Activated T-cell treated with anti-CD3 and anti-CD28 coated beads for 4 hours (primary cell): Measurements from ENCODE around the gene C5orf63.
"Not testable (repeated sequence)": the region's sequence is repeated elsewhere in the genome, so short reads cannot be mapped to it uniquely, and the experiment has no call there.

Source experiments
- DNase-seq: peaks from one replicate; pipeline ENCODE4 v3.0.0-alpha.2; 2020

C5orf63 gene

GRCh38 chr5:127030259-127031146 is 42.8 kb downstream of the C5orf63 start, which contains the start of gene MARCHF3:
Gene MARCHF3 (minus strand): TSS chr5:127030558. CDS start chr5:126918171, 112,387 bp downstream.
- DNase-seq, result peak; percentile 88

GRCh38 chr5:127029581-127030258 is 43.6 kb downstream of the C5orf63 start:
- no peak for DNase-seq

- no peak for DNase-seq
These were observed 44.4 kb downstream of the C5orf63 start for GRCh38 chr5:127028822-127029457.

- DNase-seq, result no peak
These were observed 45.8 kb downstream of the C5orf63 start for GRCh38 chr5:127027539-127027938.

GRCh38 chr5:127026166-127026565 is 47.1 kb downstream of the C5orf63 start:
- DNase-seq, result no peak

GRCh38 chr5:127025467-127025866 is 47.8 kb downstream of the C5orf63 start:
- no peak for DNase-seq

GRCh38 chr5:127024821-127025220 is 48.5 kb downstream of the C5orf63 start:
- DNase-seq, result no peak

DNA sequence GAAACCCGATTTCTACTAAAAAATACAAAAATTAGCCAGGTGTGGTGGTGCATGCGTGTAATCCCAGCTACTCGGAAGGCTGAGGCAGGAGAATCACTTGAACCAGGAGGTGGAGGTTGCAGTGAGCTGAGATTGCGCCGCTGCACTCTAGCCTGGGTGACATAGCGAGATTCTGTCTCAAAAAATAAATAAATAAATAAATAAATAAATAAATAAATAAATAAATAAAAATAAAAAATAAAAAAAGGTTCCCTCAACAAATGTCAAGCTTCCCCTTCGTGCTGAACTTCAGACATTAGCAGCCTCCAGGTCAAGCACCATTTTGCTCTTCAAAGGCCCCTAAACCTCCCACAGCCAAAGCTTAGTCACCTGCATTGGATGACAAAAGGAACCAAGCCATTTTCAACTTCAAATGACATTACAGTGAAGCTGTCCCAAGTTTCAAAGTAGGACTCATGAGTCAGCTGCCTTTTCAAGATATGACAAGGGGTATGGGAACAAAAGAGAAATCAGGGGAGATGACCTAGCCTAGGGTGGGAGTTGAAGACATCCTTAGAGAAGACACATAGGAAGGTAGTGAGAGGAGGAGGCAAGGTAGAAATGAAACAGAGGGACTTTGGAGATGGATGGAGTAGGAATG is 49.6 kb downstream of the C5orf63 start:
- not testable (repeated sequence) for DNase-seq

DNA sequence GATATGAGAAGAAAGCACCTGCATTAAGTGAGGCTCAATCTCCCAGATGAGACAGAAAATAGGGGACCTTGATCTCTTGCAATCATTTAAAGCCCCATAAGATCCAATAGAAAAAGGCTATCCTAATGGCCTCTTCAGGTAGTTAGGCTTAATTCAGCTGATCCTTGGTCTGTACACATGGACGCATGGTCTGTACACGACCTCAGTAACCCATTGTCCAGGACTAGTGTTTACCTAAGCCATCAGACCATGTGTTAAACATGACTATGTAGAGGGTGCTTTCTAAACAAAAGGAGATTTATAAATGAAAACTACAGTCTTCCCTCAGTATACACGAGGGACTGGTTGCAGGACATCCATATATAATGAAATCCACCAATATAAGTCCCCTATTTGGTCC is 50.5 kb downstream of the C5orf63 start:
- no peak for DNase-seq

DNA sequence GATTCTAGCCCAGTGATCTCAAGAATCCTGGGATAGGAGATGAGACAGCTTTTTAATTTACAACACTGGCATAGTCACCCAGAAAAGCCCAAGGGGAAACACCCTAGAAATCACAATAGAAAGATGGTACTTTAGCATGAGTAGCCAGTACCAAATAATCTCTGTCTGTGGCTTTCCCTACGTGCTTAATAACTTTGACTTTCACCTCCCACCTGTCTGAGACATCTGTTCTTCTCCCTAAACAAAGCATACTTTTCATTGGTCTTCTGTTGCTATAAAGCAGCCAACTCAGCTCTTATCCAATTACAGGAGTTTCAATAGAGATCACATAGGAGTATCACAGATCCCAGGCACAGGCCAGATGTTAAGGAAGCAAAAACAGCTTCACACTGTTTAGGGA is 53.4 kb downstream of the C5orf63 start:
- no peak for DNase-seq

DNA sequence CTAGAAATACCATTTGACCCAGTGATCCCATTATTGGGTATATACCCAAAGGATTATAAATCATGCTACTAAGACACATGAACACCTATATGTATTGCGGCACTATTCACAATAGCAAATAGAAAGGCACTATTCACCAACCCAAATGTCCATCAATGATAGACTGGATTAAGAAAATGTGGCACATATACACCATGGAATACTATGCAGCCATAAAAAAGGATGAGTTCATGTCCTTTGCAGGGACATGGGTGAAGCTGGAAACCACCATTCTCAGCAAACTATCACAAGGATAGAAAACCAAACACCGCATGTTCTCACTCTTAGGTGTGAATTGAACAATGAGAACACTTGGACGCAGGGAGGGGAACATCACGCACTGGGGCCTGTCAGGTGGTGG is 56.6 kb downstream of the C5orf63 start:
- not testable (repeated sequence) for DNase-seq

- DNase-seq, result no peak
These were observed 57.6 kb downstream of the C5orf63 start for GRCh38 chr5:127015716-127016115.

GRCh38 chr5:127014573-127014972 is 58.7 kb downstream of the C5orf63 start:
- no peak for DNase-seq

DNA sequence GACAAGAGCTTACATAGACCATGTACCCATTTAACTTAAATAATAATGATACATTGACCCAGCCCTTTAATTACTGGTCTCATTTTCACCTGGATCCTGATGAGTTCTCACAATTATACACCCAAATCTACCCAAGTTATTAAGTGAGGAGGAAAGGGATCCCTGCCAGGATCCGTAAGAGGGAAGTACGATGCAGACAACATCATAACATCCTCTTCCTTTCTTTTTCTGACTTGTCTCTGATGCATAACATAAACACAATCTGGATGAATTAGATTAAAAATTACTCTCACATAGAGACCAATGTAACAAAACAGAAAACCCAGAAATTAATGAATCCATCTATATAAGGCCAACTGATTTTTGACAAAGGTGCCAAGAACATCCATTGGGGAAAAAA is 59.9 kb downstream of the C5orf63 start:
- DNase-seq, result no peak

GRCh38 chr5:127012916-127013315 is 60.4 kb downstream of the C5orf63 start:
- no peak for DNase-seq

DNA sequence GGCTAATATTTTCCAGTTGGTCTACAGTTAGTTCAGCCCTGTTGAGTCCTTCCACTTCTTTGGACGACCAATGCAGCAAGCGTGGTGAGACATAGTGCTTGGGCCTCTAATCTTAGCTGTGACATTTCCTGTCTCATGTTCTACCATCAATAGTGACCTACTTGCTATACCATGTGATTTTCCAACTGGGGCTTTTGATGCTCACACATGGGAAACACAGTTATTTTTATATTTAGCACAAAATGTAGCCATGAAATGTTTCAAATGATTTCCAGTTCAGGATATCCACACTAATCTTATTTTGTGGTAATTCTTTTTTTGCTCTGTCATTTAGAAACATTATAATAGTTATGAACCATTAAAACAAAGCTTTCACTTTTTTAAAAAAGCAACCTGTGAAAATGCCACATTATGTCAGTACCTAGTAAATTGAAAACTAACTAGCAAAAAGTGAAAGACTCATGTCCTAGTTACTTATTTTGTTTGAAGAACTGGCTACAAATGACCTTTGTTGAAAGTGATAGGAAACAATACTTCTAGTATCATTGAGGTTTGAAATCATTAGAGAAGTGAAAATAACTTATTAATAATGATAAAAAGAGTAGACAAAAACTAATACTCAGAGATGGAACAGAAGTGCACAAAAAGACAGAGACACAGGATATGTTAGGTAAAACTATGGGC is 61.2 kb downstream of the C5orf63 start:
- DNase-seq, result no peak

- DNase-seq, result no peak
These were observed 62.1 kb downstream of the C5orf63 start for GRCh38 chr5:127011153-127011552.

DNA sequence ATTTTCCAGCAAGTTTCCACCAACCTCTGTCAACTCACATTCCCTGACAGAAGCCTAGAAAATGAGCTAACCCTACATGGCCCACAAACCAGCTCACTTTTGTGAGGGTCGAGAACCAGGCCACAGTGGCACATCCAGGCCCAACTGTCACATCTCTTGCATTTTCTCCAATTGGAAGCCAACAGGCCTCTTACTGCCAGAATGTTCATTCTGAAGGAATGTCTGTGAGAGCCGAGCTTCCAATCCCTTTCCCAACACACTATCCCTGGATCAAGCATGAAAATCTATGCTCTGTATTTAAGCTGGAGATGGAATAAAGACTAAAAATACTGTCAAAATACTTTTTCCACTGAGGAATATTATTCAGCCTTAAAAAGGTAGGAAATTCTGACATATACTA is 62.9 kb downstream of the C5orf63 start:
- no peak for DNase-seq

DNA sequence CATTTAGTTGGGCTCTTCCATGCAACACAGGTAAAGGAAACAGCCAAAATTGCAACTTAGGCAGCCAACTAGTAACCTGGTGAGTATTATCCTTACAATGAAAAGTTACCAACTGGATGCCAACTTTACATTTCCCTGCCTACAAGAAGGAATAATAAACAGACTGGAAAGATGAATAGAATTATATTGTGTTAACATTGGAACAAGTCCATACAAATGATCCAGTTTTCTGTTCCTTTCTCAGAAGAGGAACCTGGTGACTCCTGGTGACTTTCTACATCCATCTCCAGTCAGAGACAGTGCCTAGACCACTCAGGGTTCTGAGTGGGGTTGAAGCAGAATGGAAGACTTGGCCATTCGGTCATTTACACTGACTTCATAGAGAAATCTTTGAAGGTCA is 63.5 kb downstream of the C5orf63 start:
- DNase-seq, result no peak

DNA sequence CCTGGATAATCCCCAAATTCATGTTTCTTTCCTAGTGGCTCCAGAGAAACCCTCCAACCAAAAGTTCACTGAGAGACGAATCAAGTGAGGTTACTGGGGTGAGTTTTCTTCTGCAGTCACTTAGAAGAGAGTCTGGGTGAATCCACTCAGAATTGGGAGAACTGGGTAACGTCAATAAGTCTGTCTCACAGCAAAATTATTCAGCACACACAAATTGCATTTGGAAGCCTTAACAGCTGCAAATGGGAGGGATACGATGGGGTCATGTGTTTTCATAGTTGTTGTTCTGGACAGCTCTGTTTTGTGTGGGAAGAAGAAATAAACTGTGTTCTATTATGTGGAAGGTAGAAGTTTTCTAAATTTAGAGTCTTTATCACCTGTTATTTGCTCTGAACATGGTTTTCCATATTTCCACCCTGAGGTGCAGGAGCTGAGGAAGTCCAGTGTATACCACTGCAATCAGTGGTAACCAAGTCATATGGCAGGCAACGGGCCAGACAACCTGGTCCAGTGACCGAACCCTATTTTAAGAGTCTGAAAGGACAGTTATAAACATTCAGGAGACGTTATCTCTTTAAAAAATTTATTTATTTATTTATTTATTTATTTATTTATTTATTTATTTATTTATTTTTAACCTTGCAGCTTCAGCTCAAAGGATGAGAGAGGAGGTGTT is 64.9 kb downstream of the C5orf63 start:
- no peak for DNase-seq

GRCh38 chr5:127007522-127007921 is 65.8 kb downstream of the C5orf63 start:
- DNase-seq, result no peak

- no peak for DNase-seq
These were observed 66.6 kb downstream of the C5orf63 start for GRCh38 chr5:127006744-127007143.
